Fibroblast of skin of abdomen (primary cell): ENCODE results near the gene NUP214.
"Not testable (repeated sequence)": the region's sequence is repeated elsewhere in the genome, so short reads cannot be mapped to it uniquely, and the experiment has no call there.

ENCODE experiments used
- DNase-seq: peaks from one replicate; pipeline ENCODE4 v3.0.0-alpha.2; 2013

The NUP214 gene

DNA sequence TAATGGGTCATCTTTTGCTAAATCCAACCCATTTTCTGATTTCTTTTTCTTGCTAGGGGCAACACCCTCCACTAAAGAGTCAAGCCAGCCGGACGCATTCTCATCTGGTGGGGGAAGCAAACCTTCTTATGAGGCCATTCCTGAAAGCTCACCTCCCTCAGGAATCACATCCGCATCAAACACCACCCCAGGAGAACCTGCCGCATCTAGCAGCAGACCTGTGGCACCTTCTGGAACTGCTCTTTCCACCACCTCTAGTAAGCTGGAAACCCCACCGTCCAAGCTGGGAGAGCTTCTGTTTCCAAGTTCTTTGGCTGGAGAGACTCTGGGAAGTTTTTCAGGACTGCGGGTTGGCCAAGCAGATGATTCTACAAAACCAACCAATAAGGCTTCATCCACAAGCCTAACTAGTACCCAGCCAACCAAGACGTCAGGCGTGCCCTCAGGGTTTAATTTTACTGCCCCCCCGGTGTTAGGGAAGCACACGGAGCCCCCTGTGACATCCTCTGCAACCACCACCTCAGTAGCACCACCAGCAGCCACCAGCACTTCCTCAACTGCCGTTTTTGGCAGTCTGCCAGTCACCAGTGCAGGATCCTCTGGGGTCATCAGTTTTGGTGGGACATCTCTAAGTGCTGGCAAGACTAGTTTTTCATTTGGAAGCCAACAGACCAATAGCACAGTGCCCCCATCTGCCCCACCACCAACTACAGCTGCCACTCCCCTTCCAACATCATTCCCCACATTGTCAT lies 72.0 kb downstream of the NUP214 start:
- no peak for DNase-seq

DNA sequence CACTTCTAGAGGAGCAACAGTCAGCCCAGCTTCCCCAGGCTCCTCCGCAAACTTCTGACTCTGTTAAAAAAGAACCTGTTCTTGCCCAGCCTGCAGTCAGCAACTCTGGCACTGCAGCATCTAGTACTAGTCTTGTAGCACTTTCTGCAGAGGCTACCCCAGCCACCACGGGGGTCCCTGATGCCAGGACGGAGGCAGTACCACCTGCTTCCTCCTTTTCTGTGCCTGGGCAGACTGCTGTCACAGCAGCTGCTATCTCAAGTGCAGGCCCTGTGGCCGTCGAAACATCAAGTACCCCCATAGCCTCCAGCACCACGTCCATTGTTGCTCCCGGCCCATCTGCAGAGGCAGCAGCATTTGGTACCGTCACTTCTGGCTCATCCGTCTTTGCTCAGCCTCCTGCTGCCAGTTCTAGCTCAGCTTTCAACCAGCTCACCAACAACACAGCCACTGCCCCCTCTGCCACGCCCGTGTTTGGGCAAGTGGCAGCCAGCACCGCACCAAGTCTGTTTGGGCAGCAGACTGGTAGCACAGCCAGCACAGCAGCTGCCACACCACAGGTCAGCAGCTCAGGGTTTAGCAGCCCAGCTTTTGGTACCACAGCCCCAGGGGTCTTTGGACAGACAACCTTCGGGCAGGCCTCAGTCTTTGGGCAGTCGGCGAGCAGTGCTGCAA lies 72.8 kb downstream of the NUP214 start:
- no peak for DNase-seq

DNA sequence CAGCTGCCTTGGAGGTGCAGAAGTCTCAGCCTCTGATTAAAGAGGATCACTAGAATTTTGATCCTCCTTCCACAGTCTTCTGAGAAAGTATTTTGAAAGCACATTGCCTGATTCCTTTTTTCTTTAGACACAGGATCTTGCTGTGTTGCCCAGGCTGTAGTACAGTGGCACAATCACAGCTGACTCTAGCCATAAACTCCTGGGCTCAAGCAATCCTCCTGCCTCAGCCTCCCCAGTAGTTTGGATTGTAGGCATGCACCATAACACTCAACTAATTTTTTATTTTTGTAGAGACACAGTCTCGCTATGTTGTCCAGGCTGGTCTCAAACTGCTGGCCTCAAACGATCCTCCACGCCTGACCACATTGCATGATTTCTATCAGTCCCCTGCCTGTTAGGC lies 76.5 kb downstream of the NUP214 start:
- DNase-seq: no peak

DNA sequence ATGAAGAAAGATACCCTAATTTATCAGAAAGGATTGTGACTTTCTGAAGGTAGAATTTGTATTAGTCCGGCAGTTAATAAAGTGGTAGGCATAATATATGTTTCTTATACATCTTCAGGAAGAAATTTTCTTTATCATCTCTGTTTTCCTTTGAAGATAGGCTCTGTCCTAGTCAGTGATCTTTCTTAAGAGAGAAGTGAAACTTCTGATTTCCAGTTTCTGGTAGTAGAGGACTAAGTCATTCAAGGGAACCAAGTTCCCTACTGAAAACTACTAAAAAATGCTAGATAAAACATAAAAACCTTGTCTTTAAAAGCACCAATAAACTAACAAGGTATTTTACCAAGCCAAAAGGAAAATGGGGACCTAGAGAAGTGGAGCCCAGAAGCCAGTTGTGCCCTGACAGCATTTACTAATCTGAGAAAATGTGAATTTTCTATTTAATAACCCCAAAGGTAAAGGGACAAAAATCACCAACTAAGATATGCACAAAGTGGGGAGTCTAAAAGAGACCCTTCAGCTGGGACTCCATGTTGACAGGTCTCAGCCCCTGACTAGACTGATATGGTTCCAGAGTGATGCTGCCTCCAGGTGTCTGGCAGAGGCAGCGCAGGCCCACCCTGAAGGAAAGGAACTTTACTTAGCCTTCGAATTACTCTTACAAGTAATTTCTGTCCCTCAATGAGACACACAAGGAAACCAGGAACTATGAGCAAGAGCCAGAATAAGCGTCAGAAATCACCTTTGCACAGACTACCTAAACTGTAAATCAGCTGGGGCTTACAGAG lies 78.2 kb downstream of the NUP214 start:
- no peak for DNase-seq

DNA sequence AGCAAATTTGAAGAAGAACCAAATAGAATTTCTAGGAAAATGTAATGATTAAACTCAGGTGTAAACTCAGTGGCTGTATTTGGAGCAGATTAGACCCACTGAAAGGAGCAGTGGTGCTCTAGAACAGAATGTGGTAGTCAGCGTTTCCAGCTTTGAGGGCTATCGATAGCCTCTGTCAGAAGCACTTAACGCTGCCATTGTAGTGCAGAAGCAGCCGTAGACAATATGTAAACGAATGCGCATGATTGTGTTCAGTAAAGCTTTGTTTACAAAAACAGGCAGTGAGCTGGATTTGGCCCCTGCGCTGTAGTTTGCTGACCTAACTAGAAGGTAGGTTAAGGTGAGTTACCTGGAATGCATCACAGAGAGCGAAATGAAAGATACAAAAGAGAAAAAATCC lies 78.9 kb downstream of the NUP214 start:
- no peak for DNase-seq

DNA sequence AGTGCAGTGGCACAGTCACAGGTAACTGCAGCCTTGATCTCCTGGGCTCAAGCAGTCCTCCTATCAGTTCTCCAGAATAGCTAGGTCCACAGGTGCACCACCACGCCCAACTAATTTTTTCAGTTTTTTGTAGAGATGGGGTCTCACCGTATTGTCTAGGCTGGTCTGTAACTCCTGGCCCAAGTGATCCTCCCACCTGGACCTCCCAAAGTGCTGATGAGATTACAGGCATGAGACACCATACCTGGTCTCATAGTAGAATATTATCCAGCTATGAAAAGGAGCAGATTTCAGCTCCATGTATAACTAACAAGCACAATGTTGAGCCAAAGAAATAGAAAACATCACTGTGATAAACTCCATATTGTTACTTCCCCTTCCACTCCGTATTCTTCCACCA lies 81.1 kb downstream of the NUP214 start:
- DNase-seq: no peak

DNA sequence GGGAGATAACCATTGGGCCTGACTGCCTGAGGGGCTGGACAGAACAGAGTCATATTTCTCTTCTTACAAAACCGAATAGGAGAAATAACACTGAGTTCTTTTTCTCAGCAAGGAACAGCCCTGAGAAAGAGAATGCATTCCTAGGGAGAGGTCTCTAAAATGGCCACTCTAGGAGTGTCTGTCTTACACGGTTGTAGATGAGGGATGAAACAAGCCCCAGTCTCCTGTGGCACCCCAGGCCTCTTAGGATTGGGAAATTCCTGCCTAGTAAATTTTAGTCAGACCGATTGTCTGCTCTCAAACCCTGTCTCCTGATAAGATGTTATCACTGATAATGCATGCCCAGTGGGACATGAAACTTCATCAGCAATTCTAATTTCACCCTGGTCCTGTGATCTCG lies 86.5 kb downstream of the NUP214 start:
- not testable (repeated sequence) for DNase-seq

DNA sequence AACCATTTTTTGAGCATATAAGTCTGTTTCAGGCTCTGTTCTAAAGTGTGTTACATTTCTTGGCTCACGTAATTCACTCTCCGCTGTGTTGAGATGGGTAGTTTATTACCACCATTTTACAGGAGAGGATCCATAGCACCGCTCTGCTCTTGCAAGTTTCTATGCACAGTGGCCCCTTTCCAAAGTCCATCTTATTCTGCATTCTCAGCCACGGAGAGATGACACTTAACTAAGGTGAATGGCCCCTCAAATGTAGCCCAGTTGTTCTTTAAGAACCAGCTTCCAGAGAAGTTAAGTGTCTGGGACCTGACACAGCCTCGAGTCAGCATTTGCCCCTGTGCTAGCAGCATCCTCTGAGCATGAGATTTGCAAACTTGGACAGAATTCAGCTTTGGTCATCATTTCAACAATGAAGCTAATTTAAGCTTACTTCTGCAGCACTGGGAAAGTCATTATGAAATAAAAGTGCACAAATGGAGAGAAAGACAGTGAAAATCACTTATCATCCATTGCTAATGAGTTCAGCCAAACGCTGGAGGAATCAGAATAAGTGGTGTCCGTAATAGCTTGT lies 89.0 kb downstream of the NUP214 start:
- peak; percentile 47 for DNase-seq

DNA sequence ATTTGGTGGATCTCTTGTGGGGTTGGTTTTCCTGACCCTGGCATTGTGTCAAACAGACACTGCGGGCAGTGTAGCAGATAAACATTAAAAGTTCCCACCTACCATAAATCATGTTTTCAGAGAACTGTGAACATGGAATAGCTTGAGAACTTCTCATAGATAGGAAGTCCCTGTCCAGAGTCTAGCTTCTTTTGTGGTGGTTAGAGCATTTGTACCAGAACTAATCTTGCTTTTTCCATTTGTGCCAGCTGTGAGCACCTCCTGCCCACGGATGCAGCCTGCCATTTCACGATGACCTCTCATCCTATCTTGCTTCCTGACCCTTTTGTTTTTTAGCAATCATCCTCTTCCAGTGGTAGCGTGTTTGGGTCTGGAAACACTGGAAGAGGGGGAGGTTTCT lies 89.5 kb downstream of the NUP214 start:
- no peak for DNase-seq

DNA sequence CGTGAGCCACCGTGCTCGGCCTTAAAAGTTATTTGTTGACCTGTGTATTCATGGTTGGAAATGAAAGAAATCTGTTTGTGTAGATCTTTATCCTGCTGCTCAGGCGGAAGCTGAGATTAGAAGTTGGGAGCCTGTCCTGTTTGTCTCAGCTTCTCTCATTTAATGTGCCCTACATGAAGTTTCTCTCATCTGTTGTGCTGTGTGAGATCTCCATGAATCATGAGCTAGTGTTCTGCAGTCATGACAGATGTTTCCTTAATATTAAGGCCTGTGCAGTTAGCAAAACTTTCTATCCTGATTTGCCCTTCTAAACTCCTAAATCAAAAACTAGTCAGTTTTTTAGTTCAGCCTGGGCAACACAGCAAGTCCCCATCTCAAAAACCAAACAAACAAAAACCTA lies 91.4 kb downstream of the NUP214 start:
- DNase-seq: no peak

DNA sequence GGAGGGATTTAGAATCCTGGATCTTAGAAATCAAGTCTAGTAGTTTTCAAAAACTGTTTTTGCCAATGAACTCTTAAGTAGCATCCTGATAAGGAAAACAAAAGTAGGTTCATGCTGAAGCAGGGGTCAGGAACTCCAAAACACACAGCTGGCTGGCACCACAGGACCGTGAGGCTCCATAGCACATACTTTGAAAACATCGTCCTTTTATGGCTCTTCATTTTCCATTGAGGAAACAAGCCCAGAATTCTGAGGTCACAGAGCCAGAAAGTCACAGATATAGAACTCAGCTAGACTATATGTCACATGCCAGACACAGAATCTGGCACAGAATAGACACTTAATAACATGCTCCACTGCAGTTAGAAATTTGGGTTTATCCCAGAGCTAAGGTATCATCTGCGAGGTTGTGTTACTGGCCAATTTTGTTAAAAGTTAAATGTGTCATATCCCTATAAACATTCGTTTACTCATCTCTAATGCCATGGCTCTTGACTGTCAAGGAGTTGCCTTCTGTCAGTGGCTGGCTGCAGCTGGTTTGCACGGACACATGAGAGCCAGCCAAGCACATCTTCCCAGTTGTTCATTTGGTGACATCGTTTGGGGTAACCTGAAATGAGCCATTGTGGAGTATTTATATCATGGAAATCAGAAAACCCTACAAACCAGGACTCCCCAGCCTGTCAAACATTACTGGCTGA lies 92.1 kb downstream of the NUP214 start:
- no peak for DNase-seq

DNA sequence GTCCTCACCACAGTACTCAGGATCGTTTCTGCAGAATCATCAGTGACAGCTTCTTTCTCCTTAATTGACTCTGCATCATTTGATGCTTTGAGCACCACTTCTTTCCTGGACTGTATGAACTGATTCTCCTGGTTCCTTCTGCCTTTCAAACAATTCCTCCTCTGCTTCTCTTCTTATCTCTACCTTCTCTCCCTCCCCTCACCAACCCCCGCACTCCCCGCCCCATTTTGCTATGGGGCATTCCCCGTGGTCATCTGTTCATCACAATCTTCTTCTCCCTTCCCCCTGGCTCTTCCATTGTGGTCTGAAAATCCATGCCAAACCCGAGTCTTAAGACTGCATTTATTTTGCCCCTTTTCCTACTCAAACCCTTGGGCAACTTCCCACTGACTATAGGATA lies 93.0 kb downstream of the NUP214 start:
- DNase-seq: no peak

DNA sequence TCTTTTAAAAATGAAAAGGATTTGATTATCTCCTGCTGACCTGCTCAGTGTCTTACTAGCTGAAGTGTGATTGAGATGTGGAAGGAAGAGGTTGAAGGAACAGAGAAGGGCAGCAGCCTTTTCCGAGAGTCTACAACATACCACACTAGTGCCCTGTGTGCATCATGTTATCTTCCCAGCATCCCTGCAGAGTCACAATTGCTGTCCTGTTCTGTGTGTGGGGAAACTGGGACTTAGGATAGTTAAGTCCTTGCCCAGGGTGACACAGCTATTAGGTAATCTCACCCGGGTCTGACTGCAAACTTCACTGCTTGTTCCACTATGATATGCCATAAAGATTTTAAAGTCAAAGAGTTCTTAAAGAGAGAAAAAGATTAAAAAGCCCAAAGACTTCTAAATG lies 95.1 kb downstream of the NUP214 start:
- no peak for DNase-seq

DNA sequence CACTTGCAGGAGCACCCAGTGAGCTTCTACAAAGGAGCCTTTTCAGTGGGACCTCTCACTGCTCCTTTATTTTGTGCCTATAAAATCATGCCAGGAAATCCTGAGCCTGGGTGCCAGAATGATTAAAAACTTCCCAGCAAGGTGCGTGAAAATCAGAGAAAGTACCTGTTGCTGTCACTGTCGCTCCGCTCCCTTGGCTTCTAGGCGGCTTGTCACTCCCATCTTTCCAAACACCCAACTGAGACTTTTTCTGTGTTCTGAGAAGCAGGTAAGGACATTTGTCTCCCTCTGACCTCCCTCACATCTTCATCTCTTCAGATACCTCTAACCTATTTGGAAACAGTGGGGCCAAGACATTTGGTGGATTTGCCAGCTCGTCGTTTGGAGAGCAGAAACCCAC lies 97.1 kb downstream of the NUP214 start:
- DNase-seq: no peak

DNA sequence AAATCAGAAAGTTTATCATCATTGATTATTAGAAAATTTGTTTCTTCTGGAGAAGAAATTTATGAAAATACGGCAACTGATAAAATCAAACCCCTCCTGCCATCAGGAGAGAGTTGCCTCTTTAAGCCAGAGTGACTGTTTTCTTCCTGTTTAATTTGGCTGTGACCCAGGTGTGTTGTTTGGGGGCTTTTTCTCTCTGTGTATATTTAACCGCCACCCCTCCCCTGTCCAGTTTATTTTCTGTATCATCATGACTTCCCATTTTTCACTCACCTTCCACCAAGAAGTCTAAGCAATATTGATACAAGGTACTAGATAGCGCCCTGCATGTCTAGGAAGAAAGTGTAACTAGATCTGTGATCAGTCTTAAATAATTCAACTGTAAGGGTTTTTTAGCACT lies 100.8 kb downstream of the NUP214 start:
- DNase-seq: no peak

DNA sequence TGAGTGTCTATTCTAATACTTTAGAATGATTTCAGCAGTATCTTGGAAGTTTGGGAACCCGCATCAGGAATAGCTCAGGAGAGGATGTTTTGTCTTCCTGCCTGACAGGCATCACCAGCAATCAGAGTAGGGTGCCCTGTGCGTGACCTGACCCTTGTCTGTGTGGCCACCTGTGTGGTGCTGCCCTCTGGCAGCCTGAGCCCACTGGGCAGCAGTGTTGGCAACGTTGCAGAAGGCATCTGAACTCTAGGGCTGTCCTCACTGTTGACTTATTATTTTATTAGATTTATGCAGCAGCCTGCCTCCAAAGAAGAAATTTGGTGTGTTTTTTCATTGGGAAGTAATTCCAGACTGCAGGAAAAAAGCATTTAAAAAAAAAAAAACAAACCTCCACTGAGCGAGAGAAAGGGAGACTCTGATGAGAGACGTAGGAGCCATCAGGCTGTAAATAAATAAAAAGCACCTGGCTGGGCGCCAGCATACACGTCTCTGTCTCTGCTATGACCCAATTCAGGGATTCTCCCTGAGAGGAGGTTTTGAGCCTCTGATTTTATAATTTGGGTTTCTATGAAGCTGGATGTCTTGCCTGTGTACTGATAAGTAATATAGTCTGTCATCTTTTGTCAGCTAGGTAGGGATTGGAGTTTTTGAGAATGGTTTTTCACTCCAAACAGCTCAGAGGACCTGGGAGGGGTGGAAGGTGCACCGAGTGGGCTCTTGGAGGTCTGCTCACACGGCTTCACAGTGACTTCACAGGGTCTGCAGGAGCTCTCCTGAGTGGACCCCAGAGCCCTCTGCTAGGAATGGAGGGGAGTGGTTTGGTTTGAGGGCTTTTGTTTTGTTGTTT lies 101.9 kb downstream of the NUP214 start:
- DNase-seq: no peak

DNA sequence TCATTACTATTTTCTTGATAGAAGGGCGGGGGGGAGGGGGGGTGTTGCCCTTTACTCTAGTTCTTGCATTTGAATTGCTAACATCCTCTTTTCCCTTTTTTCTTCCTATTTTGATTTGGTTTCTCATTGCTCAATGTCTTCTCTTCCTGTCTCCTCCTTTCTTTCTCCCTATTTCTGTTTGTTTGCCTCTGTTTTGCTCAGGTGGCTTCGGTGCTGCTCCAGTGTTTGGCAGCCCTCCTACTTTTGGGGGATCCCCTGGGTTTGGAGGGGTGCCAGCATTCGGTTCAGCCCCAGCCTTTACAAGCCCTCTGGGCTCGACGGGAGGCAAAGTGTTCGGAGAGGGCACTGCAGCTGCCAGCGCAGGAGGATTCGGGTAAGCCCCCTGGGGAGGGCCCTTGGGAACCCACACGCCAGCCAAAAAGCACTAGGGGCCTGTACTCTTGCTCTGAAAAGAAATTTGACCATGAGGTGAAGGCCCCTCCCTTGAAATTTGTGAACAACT lies 102.6 kb downstream of the NUP214 start:
- no peak for DNase-seq

DNA sequence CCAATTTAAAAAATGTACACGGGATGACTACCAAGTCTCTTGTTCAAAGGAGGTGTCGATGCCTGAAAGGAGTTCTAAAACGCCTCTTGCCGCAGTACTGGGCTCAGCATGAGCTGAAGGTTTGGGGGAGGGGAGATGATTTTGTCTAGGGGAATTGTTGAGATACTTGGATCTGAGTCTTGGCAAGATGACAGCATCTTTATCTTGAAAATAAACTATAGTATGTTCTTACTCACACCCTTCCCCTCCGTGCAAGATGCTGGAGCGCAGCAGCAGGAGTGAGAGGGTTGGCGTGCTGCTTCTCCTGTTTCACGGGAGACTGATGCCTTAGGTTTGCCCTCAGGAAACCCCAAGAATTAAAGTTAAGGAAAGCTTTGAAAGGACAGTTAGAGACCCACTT lies 103.6 kb downstream of the NUP214 start:
- peak; percentile 62 for DNase-seq

DNA sequence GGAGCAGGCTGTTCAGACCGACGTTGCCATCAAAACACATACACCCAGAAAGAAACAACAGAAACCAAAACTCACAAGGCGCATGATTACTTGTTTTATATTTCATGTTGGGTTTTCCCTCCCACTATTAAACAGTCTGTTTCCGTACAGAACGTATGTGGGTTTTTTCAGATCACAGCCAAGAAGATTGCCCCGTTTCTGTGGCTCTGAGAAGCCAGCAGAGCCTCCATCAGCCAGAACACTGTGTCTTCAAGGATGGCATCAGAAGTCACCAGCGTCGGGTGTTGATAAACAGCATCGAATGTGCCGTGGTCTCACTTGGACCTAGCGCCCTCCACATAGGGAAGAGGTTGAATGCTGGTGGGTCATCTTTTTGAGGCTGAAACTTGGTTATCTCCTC lies 108.2 kb downstream of the NUP214 start:
- DNase-seq: no peak

DNA sequence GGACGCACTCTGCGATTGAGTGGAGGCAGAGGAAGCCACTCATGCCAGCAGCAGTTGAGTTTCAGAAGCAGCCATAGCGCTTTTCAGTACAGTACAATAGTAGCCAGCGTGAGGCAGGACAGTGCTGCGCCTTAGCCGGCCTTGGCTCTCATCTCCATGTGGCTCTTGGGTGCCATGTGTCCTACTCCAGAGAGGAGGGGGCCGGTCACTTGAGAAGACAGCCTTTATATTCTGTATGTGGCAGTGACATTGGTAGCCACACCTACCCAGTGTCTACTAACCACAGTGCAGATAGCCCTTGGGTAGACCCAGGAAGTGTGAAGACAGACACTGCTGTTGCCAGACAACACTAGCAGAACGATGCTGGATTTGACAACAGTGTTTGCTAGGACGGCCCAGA lies 108.6 kb downstream of the NUP214 start:
- no peak for DNase-seq

DNA sequence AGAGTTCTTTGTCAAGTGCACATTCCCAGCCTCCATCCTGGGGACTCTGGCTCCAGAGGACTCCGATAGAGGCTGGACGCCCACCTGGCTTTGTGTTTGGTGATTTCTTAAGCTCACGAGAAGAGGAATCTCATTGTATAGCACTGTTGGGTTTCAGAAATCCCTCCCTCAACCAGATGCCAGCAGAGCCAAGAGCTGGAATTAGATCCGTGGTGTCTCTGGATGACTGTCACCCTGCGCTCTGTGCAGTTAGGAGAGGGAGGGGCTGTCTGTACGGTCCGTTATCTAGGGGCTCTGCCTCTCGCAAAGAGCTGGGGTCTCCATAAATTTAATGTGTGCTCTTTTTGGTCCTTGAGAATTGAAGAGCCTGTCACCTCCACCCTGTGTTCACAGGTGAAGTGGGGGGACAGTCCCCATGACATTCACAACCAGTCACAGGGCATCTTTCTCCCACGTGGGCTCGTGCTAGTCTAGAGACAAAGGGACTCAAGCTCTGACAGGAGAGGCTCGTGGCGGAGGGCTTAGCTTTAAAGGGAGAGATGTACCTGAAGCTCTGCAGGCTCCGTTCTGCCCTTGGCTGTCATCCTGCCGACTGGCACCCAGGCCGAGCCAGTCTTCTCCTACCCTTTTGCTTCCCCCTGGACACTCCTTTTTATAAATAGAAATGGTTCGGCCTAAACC lies 109.6 kb downstream of the NUP214 start:
- DNase-seq: no peak
